NB4 (cell line): ENCODE measurements around the gene SLC39A11.

Experiments used
- DNase-seq: peaks from one replicate; pipeline ENCODE4 v3.0.0; 2010; ENCODE audit warnings: low read depth
- H3K4me3 ChIP-seq: one replicate; pipeline ENCODE4 v1.5.1; 2011; ENCODE audit warnings: mild to moderate bottlenecking, low read depth, low read length, moderate library complexity
- MYC ChIP-seq: IDR thresholded peaks from 2 replicates; pipeline ENCODE4 v1.6.1; 2011; ENCODE audit warnings: low read depth, low read length
- POLR2A ChIP-seq: IDR thresholded peaks from 2 replicates; pipeline ENCODE4 v1.6.1; 2011; ENCODE audit warnings: mild to moderate bottlenecking; ENCODE audit not compliant: insufficient read length; ENCODE audit errors: extremely low read depth
- TF ChIP-seq, protein P1 (sequence below): IDR thresholded peaks from 2 replicates; pipeline ENCODE4 v1.6.1; 2011; ENCODE audit warnings: low read depth, low read length
- TF ChIP-seq, protein P2 (sequence below): IDR thresholded peaks from one replicate; pipeline ENCODE4 v1.5.1; 2012; ENCODE audit warnings: low read depth, low read length

Gene SLC39A11

DNA sequence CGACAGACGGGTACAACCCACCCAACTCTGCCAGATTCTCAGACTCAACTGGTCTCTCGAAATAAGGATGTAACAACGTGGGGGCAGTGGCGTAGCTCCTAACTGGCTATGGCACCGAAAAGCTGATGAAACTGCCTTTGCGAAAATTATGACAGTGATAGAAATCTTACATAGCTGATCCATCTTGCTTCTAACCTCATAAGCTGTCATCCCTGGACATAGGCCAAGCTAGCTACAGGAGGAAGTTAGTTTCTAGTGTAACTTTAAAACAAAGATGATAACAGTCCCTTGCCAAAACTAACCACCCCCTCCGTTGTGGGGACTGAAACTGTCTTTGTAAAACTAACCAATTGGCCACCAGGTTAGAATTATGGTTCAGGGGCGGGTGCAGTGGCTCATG is 220.1 kb downstream of the SLC39A11 start:
- H3K4me3 ChIP-seq = no peak overlapping the region
- TF ChIP-seq POLR2A (no peak), MYC (no peak)
- TF ChIP-seq, protein P1, sequence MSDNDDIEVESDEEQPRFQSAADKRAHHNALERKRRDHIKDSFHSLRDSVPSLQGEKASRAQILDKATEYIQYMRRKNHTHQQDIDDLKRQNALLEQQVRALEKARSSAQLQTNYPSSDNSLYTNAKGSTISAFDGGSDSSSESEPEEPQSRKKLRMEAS = no peak
- TF ChIP-seq, protein P2, sequence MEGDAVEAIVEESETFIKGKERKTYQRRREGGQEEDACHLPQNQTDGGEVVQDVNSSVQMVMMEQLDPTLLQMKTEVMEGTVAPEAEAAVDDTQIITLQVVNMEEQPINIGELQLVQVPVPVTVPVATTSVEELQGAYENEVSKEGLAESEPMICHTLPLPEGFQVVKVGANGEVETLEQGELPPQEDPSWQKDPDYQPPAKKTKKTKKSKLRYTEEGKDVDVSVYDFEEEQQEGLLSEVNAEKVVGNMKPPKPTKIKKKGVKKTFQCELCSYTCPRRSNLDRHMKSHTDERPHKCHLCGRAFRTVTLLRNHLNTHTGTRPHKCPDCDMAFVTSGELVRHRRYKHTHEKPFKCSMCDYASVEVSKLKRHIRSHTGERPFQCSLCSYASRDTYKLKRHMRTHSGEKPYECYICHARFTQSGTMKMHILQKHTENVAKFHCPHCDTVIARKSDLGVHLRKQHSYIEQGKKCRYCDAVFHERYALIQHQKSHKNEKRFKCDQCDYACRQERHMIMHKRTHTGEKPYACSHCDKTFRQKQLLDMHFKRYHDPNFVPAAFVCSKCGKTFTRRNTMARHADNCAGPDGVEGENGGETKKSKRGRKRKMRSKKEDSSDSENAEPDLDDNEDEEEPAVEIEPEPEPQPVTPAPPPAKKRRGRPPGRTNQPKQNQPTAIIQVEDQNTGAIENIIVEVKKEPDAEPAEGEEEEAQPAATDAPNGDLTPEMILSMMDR = no peak
- no peak for DNase-seq

DNA sequence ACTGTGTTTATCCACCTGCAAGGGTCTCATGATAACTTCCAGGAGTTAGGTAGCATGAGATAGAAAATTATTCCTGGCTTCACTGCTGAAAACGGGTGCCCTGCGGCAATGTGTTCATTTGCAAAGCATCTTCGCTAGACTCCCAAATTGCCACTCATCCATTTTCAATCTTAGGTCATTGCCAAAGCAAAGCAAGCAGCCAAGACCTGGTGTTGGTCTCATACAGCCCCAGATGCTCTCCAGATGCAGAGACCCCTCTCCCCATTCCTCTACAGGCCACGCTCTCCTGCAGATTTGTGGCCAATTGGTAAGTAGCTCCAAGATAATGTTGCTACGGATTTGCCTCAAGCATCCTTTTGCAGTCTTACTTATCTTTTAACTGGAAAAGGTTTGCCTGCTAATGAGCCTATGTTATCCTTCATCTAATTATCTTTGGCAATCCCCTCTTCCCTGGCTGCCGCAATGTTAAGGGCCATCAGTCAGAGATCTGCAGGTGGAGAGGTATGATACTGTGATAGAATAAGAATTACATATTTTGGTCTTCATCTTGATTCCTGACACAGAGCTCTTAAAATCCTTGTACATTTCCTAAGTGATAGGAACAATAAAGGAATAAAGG is 222.0 kb downstream of the SLC39A11 start:
- no peak overlapping the region for H3K4me3 ChIP-seq
- no peak for DNase-seq
- TF ChIP-seq, protein P1 = no peak
- TF ChIP-seq, protein P2 = no peak
- TF ChIP-seq POLR2A = no peak
- TF ChIP-seq MYC = no peak

DNA sequence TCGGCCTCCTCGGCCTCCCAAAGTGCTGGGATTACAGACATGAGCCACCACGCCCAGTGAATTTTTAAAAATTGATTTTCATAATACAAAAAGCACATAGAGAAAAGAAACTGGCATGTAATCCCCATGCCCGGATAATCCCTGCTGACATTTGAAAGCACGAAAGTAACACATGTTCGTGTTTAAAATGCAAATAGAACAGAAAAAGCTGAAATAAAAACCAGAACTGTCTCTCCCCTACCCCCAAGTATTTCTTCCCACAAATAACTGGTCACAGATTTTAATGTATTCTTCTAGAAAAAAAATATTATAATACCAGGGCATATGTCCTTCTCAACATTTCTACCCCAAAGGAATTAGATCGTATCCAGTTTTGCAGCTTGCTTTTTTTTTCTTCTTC is 222.9 kb downstream of the SLC39A11 start:
- no peak overlapping the region for H3K4me3 ChIP-seq
- no peak for DNase-seq
- no peak for TF ChIP-seq POLR2A
- TF ChIP-seq, protein P2 = no peak
- no peak for TF ChIP-seq MYC
- TF ChIP-seq, protein P1 = no peak

DNA sequence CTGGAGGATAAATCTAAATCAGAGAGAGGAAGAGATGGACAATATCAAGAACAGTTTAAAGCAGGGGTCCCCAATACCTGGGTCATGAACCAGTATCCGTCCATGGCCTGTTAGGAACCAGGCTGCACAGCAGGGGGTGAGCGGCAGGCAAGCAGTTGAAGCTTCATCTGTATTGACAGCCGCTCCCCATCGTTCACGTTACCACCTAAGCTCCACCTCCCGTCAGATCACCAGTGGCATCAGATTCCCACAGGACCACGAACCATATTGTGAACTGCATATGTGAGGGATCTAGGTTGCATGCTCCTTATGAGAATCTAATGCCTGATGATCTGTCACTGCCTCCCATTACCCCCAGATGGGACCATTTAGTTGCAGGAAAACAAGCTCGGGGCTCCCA is 226.5 kb downstream of the SLC39A11 start:
- H3K4me3 ChIP-seq = no peak overlapping the region
- TF ChIP-seq MYC = no peak
- TF ChIP-seq, protein P2 = no peak
- TF ChIP-seq, protein P1 = no peak
- TF ChIP-seq POLR2A = no peak
- no peak for DNase-seq

- no peak for DNase-seq
These were observed 228.8 kb downstream of the SLC39A11 start for GRCh38 chr17:72863526-72864211.

More at GRCh38 chr17:72863526-72864211, 228.8 kb downstream of the SLC39A11 start:
- TF ChIP-seq POLR2A = no peak
- TF ChIP-seq, protein P2 = no peak
- no peak for TF ChIP-seq MYC
- TF ChIP-seq, protein P1 = no peak
- no peak overlapping the region for H3K4me3 ChIP-seq
